HG03558 (cell line): ENCODE measurements around the gene SIRPA.

ENCODE experiments used
- ATAC-seq: cut with Tn5 transposase; IDR thresholded peaks from one replicate; pipeline ENCODE4 v1.9.1; 2021; ENCODE audit warnings: moderate number of reproducible peaks; ENCODE audit not compliant: unreplicated experiment; ENCODE audit errors: extremely low read depth

SIRPA gene

GRCh38 chr20:1894951-1895673, at the start of gene SIRPA:
TSS of gene SIRPA (plus strand) at chr20:1895407. CDS start at chr20:1895448, 41 bp downstream.
- no peak for ATAC-seq

GRCh38 chr20:1845701-1846100, 49.5 kb upstream of the SIRPA start:
- ATAC-seq, result no peak

GRCh38 chr20:1846341-1846740, 48.9 kb upstream of the SIRPA start:
- ATAC-seq, result no peak

- no peak for ATAC-seq
Observed at GRCh38 chr20:1846876-1847275, 48.3 kb upstream of the SIRPA start.

- ATAC-seq, result no peak
Observed at GRCh38 chr20:1847780-1848179, 47.4 kb upstream of the SIRPA start.

GRCh38 chr20:1848373-1848772, 46.8 kb upstream of the SIRPA start:
- no peak for ATAC-seq

- no peak for ATAC-seq
Observed at GRCh38 chr20:1851396-1851795, 43.8 kb upstream of the SIRPA start.

- no peak for ATAC-seq
Observed at GRCh38 chr20:1853473-1853872, 41.7 kb upstream of the SIRPA start.

- no peak for ATAC-seq
Observed at GRCh38 chr20:1854246-1854645, 41.0 kb upstream of the SIRPA start.

- no peak for ATAC-seq
Observed at GRCh38 chr20:1855109-1855508, 40.1 kb upstream of the SIRPA start.

- ATAC-seq, result no peak
Observed at GRCh38 chr20:1855690-1856089, 39.5 kb upstream of the SIRPA start.

GRCh38 chr20:1856424-1856823, 38.8 kb upstream of the SIRPA start:
- ATAC-seq, result no peak

- no peak for ATAC-seq
Observed at GRCh38 chr20:1857466-1857865, 37.7 kb upstream of the SIRPA start.

- no peak for ATAC-seq
Observed at GRCh38 chr20:1858871-1859270, 36.3 kb upstream of the SIRPA start.

- no peak for ATAC-seq
Observed at GRCh38 chr20:1860446-1860845, 34.8 kb upstream of the SIRPA start.

- no peak for ATAC-seq
Observed at GRCh38 chr20:1861347-1861976, 33.7 kb upstream of the SIRPA start.

- ATAC-seq, result no peak
Observed at GRCh38 chr20:1861996-1862662, 33.1 kb upstream of the SIRPA start.

- no peak for ATAC-seq
Observed at GRCh38 chr20:1862663-1863053, 32.5 kb upstream of the SIRPA start.

- ATAC-seq, result no peak
Observed at GRCh38 chr20:1863296-1863695, 31.9 kb upstream of the SIRPA start.

GRCh38 chr20:1866834-1867233, 28.4 kb upstream of the SIRPA start:
- ATAC-seq, result no peak

GRCh38 chr20:1867495-1868260, 27.5 kb upstream of the SIRPA start:
- no peak for ATAC-seq
